NOMO-1 (cell line): ENCODE results near the gene SLC39A3.

ENCODE experiments used
- DNase-seq, 2 experiments: peaks; one replicate each; lab custom pipeline; 2025; ENCODE audit not compliant: unreplicated experiment in 2 of 2; lab: John Stamatoyannopoulos, UW

The SLC39A3 gene

GRCh38 chr19:2750808-2751437 is 11.1 kb upstream of the SLC39A3 start:
- no peak for DNase-seq

DNA sequence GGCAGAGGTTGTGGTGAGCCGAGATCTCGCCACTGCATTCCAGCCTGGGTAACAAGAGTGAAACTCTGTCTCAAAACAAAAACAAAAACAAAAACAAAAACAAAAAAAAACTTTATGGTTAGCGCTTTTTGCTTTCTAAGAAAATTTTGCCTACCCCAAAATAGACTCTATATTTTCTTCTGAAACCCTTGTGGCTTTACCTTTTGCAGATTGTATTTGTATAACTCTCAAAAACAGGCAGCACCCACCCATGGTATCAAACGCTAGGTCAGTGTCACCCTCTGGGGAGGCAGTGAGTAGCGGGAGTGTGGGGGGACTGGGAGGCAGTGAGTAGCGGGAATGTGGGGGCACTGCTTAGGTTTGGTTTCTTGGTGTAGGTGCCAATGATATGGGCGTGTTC is 7.5 kb upstream of the SLC39A3 start:
- no peak for DNase-seq

DNA sequence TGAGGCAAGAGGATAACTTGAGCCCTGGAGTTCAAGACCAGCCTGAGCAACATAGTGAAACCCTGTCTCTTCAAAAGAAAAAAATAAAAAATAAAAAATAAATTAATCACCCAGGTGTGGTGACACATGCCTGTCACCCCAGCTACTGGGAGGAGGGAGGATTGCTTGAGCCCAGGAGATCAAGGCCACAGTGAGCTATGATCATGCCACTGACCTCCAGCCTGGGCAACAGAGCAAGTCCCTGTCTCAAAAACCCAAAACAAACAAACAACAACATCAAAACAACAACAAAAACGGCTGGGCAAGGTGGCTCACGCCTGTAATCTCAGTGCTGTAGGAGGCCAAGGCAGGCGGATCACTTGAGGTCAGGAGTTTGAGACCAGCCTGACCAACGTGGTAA is 4.3 kb upstream of the SLC39A3 start:
- DNase-seq: no peak

- DNase-seq: no peak
These were observed 3.3 kb upstream of the SLC39A3 start for GRCh38 chr19:2743099-2743498.

- DNase-seq: no peak
These were observed 468 bp upstream of the SLC39A3 start for GRCh38 chr19:2740314-2740656.

- no peak for DNase-seq
These were observed 3.1 kb downstream of the SLC39A3 start for GRCh38 chr19:2736550-2737190.

DNA sequence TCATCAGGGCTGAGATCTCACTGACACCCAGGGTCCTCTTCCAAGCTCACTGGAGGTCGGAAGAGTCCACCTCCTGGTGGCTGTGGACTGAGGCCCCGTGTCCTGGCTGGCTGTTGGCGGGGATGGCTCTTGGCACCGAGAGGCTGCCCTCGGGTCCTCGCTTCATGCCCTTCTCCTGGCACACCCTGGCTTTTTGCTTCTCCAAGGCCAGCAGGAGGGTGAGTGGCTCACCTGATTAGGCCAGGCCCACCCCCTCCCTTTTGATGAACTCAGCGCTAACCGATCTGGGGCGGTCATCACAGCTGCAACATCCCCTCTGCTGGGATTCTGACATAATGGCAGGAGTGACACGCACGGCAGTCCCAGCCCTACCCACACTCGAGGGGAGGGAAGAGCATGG is 4.4 kb downstream of the SLC39A3 start:
- no peak for DNase-seq

DNA sequence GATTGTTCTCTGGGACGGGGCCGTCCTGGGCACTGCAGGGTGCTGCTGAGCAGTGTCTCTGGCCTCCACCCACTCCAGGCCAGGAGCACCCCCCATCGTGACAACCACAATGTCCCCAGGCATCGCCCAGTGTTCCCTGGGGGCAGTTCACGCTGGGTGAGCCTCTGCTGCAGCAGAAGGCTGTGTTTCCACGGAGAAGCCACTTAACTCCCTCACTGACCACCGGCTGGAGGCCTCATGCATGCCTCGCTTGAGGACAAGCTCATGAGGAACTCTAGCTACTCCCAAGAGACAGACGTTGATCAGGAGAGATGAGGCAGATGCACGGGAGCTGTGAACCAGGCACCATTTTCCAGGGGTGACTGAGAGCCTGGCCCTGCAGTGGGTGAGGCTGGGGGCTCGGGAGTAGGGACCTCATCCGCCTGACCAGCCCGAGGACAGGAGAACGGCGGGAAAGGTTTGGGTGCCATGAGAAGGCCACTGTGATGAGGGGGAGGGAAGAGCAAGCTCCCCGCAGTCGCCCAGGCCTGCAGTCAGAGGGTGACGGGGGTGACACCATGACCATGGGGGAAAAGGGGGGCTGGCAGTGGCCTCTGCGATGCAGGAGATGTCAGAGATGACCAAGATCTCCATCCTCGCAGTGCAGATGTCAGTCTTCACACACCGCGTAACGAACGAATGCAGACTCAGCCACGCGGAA is 5.1 kb downstream of the SLC39A3 start:
- DNase-seq: no peak

DNA sequence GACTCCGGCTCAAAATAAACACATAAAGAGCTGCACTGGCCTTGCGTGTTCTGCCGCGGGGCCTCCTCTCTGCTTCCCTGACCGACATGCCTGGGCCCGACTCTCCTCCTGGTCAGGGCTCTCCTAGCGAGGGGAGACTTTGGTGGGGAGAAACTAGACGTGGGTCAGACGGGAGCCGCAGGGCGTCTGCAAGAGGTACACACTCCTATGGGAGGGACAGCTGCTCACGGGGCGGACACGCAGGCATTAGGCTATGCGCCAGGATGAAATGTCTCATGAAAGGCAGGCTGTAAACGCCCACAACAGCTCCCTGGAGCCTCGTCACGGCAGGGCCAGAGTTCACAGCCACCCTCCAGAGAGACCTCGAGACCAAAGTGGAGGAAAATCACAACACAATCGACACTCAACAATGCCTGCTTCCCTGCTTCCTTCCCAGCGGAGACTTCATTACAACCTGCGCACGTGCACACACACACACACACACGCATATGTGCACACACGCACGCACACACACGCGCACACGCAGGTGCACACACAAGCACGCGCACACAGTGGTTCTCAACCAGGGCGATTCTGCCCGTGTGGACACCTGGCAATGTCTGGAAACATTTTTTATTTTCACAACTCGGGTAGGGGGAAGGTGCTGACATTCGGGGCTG is 5.8 kb downstream of the SLC39A3 start:
- no peak for DNase-seq

- no peak for DNase-seq
These were observed 6.9 kb downstream of the SLC39A3 start for GRCh38 chr19:2732883-2733282.

- no peak for DNase-seq
These were observed 7.6 kb downstream of the SLC39A3 start for GRCh38 chr19:2732157-2732725.

DNA sequence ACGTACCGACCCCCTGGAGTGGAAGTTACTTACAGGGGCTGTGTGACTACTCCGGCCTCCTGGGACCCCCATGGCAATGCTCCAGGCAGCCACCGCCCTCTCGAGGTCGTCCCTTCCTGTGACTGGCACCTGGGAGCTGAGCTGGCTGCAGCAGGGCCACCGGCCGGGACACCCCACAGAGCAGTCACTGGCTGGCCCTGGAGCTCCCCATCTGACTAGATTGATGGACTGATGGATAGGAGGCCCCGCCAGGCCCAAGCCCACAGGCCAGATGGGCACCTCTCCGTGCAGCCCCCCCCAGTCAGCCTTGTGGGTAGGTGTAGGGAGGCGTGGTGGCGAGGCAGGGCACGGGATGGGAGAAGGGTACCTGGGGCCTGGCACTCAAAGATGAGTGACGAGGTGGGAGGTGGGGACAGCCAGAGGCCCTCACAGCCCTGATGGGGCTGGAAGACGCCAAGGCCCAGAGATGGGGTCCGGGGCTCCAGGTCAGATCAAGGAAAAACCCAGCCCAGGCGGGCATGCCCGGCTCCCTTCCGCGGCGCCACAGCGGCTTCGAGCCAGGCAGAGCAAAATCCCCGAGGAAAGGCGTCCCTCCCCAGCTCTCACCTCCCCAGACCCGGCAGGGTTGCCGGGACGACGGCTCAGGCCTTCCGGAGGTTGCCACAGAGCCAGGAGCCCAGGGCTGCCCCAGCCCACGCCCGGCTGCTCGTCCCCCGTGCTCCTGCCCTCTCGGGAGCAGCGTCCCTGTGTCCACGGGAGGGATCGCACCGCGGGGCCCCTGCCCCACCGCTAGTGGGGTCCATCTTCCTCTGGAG is 8.4 kb downstream of the SLC39A3 start:
- no peak for DNase-seq

DNA sequence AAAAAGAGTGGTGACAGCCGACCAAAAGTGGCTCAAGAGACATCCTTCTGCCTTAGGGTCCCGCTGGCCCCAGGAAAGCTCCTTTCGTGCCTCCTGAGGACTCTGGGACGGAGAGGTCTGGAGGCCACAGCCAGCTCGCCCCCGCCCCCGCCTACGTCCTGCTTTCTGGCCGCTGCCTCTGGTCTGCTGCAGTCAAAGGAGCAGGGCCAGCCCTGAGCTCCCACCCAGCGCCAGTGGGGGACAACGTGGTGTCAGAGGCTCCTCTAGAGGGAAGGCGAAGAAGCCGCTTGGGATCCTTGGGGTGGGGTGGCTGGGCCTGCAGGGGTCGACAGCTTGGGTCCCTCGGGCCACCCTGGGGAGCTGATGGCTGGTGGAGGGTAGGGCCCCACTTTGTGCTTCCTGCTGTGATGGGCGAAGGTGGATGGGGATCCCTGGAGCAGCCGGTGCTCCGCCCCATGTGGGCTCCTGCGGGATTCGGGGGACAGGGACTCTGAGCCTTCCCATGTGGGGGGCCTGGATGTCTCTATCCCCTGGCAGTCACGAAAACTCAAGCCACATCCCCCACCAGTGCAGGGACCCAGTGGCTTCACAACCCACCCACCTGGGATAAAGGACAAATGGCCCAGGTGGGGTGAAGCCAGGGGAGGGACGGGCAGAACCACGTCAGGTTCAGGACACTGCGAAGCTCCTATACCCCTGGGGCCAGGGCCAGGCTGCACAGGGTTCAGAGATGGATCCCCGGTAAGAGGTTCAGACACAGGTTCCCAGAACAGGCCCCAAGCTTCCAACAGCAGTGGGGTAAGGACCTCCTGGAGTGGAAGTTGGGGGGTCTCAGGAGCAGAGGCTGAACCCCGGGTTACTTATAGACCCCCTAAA is 9.6 kb downstream of the SLC39A3 start:
- no peak for DNase-seq

- DNase-seq: no peak
These were observed 10.9 kb downstream of the SLC39A3 start for GRCh38 chr19:2728783-2729387.

- DNase-seq: no peak
These were observed 12.2 kb downstream of the SLC39A3 start for GRCh38 chr19:2727640-2727944.

DNA sequence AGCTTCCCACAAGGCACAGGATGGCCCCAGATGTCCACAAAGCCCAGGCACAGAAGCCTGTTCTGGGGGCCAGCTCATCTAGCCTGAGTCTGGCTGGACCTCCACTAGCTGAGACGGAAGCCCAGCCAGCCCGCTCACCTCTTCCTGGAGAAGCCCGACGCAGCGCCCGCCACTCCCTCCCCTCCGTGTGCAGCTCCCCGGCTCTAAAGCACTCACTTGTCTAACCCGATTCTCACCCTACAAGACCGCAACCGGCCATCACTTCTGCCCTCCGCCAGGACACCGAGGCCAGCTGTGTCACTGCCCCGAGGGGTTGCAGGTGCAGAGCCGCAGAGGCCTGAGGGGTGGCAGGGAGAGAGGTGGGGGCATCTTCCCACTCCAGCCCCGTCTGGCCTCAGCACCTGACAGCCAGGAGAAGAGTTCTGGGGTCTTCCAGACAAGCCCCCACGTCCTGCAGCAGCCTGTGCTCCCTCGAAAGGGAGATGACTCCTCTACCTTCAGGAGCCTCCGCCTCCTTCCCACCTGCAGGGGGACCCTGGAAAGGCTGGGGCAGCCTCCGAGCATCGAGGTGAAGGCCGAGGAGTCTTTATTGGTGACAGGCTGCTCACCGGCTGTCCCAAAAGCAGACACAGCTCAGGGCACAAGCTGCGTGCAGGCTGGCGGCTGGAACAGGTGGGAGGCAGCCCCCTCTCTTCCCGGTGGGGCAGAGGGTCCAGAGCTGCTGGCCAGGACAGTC is 12.7 kb downstream of the SLC39A3 start:
- no peak for DNase-seq

- no peak for DNase-seq
These were observed 13.5 kb downstream of the SLC39A3 start for GRCh38 chr19:2726160-2726855.

DNA sequence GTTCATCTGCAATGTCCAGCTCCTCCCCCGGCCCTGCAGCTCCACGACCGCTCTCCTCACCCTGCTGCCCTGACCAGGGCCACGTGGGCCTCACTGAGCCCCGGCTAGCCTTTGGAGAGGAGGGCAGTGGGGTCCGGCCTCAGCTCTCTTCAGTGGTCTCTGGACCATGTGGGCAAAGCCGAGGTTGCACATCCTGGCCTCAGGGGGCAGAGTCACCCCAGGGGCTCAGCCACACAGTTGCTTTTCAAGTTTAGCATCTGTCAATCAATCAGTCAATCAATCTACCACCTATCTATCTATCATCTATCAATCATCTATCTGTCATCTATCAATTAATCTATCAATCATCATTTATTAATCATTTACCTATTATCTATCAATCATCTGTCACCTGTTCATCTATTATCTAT is 15.7 kb downstream of the SLC39A3 start:
- DNase-seq: no peak
